HepG2 (cell line): Measurements from ENCODE around the gene ZNF20. TPM values are rescaled to one million over a fixed set of nuclear protein-coding genes. Genes with fewer than 3 reads are reported as not detected.

ENCODE experiments used
- ASH2L ChIP-seq: fragments of 300-600, 200-600 bp; sonication (generic); IDR thresholded peaks from 2 replicates; pipeline ENCODE4 v1.7.0; 2017; ENCODE audit warnings: low read depth, mild to moderate bottlenecking, moderate library complexity, mixed read lengths, low read length; ENCODE audit not compliant: insufficient read length
- JUND ChIP-seq: sonication (generic); formaldehyde crosslinking; IDR thresholded peaks from 2 replicates; pipeline ENCODE4 v1.8.0; 2022; ENCODE audit warnings: mild to moderate bottlenecking, missing genetic modification reagents
- ZNF160 ChIP-seq: sonication (generic); formaldehyde crosslinking; IDR thresholded peaks from 2 replicates; pipeline ENCODE4 v1.8.0; 2022; ENCODE audit warnings: mild to moderate bottlenecking, inconsistent platforms, missing genetic modification reagents
- ZNF276 ChIP-seq: sonication (generic); formaldehyde crosslinking; IDR thresholded peaks from 2 replicates; pipeline ENCODE4 v1.4.0; 2020; ENCODE audit warnings: mild to moderate bottlenecking, low read depth, missing genetic modification reagents
- ZNF460 ChIP-seq: sonication (generic); formaldehyde crosslinking; IDR thresholded peaks from 2 replicates; pipeline ENCODE4 v1.5.1; 2020; ENCODE audit warnings: missing genetic modification reagents, mild to moderate bottlenecking, borderline replicate concordance
- ZNF790 ChIP-seq: sonication (generic); formaldehyde crosslinking; IDR thresholded peaks from 2 replicates; pipeline ENCODE4 v1.8.0; 2022; ENCODE audit warnings: missing genetic modification reagents, mild to moderate bottlenecking, borderline replicate concordance
- polyA plus RNA-seq, 8 experiments: library from polyadenylated mRNA; depleted of rRNA in 3 of 8; stranded (reverse) in 7 of 8; unstranded in 1 of 8; fragments of >200 nt; fragmentation: Illumina TruSeq in 4 of 8; extraction: Trizol in 4 of 8; gene quantifications; 2 replicates each; pipeline versions ENCODE4 v1.2.1 to v1.2.3, GENCODE V29; 2011 to 2016; ENCODE audit warnings: low read depth in 4 of 8, missing spikeins in 1 of 8, mixed read lengths in 1 of 8; ENCODE audit not compliant: insufficient read depth in 1 of 8
- total RNA-seq, 5 experiments: library from RNA; depleted of rRNA; stranded (reverse); fragments of >200 nt; fragmentation: Illumina TruSeq; extraction: Trizol; gene quantifications; 2 replicates each; pipeline ENCODE4 v1.2.3, GENCODE V29; 2016; ENCODE audit warnings: low read depth in 1 of 5
- TF ChIP-seq, protein P1 (sequence below), 2 experiments: sonication (generic) in 1 of 2; formaldehyde crosslinking in 1 of 2; IDR thresholded peaks; 2 replicates each; pipeline versions ENCODE4 v1.6.1 to v1.9.0; 2014 to 2022; ENCODE audit warnings: antibody characterized with exemption in 1 of 2, borderline replicate concordance in 1 of 2, inconsistent platforms in 1 of 2, low read depth in 1 of 2, missing genetic modification reagents in 1 of 2
- TF ChIP-seq, protein P2 (sequence below): sonication (generic); formaldehyde crosslinking; IDR thresholded peaks from 2 replicates; pipeline ENCODE4 v1.4.0; 2020; ENCODE audit warnings: missing genetic modification reagents, low read depth, mild to moderate bottlenecking, borderline replicate concordance
- TF ChIP-seq, protein P3 (sequence below): sonication (generic); formaldehyde crosslinking; IDR thresholded peaks from 2 replicates; pipeline ENCODE4 v1.4.0; 2020; ENCODE audit warnings: missing genetic modification reagents
- TF ChIP-seq, protein P4 (sequence below): sonication (generic); formaldehyde crosslinking; IDR thresholded peaks from 2 replicates; pipeline ENCODE4 v1.5.1; 2020; ENCODE audit warnings: mild to moderate bottlenecking, missing genetic modification reagents

ZNF20 gene
- total and polyA plus RNA-seq, 2 of the 13 experiments (the other 11 are each of a cell fraction or from before 2014, with no cell fraction given), result 1.6 to 8.0 TPM

DNA sequence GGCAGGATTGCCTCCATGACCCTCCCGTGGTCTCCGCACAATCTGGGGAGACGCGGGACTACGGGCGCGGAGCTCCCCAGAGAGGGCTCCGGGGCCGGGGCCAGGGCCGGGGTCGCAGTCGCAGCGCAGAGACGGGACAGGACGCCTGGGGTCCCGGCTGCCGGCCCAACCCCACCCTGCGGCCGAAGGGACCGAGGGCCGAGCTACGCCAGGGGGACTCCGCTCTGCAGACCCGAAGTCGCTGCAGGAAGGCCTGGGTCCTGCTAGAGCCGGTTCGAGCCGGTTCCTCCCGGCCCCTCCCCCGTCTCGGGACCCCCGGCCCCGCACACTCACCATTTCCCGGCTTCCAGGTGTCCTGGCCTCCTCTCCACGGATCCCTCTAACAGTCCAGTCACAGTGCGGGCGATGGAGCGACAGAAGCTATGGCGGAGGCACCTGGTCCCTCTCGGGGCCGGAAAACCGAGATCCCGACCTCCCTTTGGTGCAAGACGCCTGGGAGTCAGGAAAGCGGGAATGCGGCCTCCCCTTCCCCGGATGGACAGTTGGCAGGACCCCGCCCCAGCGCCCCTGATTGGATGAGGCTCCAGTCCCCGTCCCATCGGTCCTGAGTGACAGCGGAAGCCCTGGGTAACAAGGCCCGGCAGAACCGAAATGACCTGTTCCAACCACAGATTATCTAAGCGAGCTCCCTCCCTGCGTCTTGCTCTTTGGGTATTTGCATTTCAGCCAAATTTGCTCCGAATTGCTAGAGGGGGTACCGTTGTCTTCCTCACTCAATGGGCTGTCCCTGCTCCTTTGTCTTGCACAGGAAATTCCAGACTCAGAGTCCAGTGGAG, 16.3 kb upstream of the ZNF20 start, which contains the start of gene ZNF625 (continued):
- TF ChIP-seq, protein P1, sequence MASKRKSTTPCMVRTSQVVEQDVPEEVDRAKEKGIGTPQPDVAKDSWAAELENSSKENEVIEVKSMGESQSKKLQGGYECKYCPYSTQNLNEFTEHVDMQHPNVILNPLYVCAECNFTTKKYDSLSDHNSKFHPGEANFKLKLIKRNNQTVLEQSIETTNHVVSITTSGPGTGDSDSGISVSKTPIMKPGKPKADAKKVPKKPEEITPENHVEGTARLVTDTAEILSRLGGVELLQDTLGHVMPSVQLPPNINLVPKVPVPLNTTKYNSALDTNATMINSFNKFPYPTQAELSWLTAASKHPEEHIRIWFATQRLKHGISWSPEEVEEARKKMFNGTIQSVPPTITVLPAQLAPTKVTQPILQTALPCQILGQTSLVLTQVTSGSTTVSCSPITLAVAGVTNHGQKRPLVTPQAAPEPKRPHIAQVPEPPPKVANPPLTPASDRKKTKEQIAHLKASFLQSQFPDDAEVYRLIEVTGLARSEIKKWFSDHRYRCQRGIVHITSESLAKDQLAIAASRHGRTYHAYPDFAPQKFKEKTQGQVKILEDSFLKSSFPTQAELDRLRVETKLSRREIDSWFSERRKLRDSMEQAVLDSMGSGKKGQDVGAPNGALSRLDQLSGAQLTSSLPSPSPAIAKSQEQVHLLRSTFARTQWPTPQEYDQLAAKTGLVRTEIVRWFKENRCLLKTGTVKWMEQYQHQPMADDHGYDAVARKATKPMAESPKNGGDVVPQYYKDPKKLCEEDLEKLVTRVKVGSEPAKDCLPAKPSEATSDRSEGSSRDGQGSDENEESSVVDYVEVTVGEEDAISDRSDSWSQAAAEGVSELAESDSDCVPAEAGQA (IDR thresholded peaks at IDR 0.05; ENCODE audit: low read depth), result no peak
- TF ChIP-seq, protein P1 (CRISPR knock-in tag; IDR thresholded peaks at IDR 0.05; ENCODE audit: borderline replicate concordance), result peak; percentile 15; the same call in 1 of the 2 replicates
- TF ChIP-seq ZNF460 (CRISPR knock-in tag) (no peak), ZNF790 (CRISPR knock-in tag) (peak; percentile 64; the same call in 1 of the 2 replicates), ASH2L (peak; percentile 83), ZNF160 (0 out of 2 replicates have a peak, but pooled peaks have one; percentile 28), JUND (no peak), ZNF276 (0 out of 2 replicates have a peak, but pooled peaks have one; percentile 56)
- TF ChIP-seq, protein P2, sequence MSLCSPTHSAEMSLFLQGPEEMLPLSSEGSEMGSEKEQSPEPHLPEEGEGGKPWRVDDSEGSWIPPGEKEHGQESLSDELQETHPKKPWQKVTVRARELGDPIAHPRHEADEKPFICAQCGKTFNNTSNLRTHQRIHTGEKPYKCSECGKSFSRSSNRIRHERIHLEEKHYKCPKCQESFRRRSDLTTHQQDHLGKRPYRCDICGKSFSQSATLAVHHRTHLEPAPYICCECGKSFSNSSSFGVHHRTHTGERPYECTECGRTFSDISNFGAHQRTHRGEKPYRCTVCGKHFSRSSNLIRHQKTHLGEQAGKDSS (CRISPR knock-in tag), result peak; percentile 42; the same call in 1 of the 2 replicates
- TF ChIP-seq, protein P3, sequence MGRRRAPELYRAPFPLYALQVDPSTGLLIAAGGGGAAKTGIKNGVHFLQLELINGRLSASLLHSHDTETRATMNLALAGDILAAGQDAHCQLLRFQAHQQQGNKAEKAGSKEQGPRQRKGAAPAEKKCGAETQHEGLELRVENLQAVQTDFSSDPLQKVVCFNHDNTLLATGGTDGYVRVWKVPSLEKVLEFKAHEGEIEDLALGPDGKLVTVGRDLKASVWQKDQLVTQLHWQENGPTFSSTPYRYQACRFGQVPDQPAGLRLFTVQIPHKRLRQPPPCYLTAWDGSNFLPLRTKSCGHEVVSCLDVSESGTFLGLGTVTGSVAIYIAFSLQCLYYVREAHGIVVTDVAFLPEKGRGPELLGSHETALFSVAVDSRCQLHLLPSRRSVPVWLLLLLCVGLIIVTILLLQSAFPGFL (CRISPR knock-in tag), result no peak
- TF ChIP-seq, protein P4, sequence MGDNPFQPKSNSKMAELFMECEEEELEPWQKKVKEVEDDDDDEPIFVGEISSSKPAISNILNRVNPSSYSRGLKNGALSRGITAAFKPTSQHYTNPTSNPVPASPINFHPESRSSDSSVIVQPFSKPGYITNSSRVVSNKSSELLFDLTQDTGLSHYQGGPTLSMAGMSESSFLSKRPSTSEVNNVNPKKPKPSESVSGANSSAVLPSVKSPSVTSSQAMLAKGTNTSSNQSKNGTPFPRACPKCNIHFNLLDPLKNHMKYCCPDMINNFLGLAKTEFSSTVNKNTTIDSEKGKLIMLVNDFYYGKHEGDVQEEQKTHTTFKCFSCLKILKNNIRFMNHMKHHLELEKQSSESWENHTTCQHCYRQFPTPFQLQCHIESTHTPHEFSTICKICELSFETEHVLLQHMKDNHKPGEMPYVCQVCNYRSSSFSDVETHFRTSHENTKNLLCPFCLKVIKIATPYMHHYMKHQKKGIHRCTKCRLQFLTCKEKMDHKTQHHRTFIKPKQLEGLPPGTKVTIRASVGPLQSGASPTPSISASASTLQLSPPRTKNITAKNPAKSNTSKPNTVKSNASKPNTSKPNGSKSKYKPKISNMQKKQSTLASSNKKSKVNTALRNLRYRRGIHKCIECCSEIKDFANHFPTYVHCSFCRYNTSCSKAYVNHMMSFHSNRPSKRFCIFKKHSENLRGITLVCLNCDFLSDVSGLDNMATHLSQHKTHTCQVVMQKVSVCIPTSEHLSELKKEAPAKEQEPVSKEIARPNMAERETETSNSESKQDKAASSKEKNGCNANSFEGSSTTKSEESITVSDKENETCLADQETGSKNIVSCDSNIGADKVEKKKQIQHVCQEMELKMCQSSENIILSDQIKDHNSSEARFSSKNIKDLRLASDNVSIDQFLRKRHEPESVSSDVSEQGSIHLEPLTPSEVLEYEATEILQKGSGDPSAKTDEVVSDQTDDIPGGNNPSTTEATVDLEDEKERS, result peak; percentile 89; the same call in 1 of the 2 replicates
